ENCODE results near the gene SSC4D.

- TF ChIP-seq CTCF (conservative IDR thresholded peaks at IDR 0.05) (no peak), ZFX (IDR thresholded peaks at IDR 0.05) (no peak)
These were observed 49.4 kb downstream of the SSC4D start for GRCh38 chr7:76359978-76360638.
